GM06990 (cell line): ENCODE results near the gene TM7SF2.

ENCODE experiments used
- DNase-seq: peaks from one replicate; pipeline ENCODE4 v3.0.0-alpha.2; 2011; ENCODE audit not compliant: insufficient read length; ENCODE audit errors: extremely low read depth
- H3K27me3 ChIP-seq: replicated peaks from 2 replicates; pipeline ENCODE4 v1.6.0; 2011; ENCODE audit warnings: low read length; ENCODE audit not compliant: control insufficient read depth, insufficient read depth
- H3K36me3 ChIP-seq: 2 replicates; pipeline ENCODE4 v1.5.1; 2011; ENCODE audit warnings: low read length; ENCODE audit not compliant: control insufficient read depth, insufficient read depth
- H3K4me3 ChIP-seq: replicated peaks from 2 replicates; pipeline ENCODE4 v1.5.1; 2011; ENCODE audit warnings: low read depth, mild to moderate bottlenecking, control low read depth, low read length
- TF ChIP-seq, protein P1 (sequence below): IDR thresholded peaks from 2 replicates; pipeline ENCODE4 v1.5.1; 2011; ENCODE audit warnings: low read length, control low read depth, mild to moderate bottlenecking, inconsistent platforms; ENCODE audit not compliant: insufficient read depth, poor library complexity, severe bottlenecking

Gene TM7SF2

DNA sequence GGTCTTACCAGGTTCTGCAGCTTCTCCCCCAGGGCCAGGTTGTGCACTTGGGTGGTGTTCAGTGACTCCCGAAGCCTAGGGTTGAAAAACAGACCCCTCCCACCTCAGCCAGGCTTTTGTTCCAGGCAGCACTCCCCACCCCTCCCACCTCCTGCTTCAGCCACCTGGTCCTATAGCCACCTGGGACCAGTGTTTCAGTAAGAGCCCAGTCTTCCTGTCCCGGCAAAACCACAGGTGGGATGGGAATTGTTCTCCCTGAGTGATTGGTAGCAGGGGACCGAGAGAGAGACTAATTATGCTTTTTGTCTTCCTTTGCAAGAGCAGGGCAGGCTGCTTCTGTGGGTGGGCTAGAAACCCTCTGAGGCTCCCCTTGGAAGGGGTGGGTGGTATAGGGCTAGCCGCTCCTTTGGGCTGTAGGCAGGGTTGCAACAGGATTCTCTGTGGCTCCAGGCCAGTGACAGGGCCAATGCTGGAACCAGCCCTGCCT lies 44.8 kb upstream of the TM7SF2 start:
- Histone ChIP-seq H3K36me3 (no peaks in the 10 kb centered on the region), H3K27me3 (no peaks in the 10 kb centered on the region), H3K4me3 (no peak overlapping the region)
- DNase-seq: no peak
- TF ChIP-seq, protein P1, sequence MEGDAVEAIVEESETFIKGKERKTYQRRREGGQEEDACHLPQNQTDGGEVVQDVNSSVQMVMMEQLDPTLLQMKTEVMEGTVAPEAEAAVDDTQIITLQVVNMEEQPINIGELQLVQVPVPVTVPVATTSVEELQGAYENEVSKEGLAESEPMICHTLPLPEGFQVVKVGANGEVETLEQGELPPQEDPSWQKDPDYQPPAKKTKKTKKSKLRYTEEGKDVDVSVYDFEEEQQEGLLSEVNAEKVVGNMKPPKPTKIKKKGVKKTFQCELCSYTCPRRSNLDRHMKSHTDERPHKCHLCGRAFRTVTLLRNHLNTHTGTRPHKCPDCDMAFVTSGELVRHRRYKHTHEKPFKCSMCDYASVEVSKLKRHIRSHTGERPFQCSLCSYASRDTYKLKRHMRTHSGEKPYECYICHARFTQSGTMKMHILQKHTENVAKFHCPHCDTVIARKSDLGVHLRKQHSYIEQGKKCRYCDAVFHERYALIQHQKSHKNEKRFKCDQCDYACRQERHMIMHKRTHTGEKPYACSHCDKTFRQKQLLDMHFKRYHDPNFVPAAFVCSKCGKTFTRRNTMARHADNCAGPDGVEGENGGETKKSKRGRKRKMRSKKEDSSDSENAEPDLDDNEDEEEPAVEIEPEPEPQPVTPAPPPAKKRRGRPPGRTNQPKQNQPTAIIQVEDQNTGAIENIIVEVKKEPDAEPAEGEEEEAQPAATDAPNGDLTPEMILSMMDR: no peak

DNA sequence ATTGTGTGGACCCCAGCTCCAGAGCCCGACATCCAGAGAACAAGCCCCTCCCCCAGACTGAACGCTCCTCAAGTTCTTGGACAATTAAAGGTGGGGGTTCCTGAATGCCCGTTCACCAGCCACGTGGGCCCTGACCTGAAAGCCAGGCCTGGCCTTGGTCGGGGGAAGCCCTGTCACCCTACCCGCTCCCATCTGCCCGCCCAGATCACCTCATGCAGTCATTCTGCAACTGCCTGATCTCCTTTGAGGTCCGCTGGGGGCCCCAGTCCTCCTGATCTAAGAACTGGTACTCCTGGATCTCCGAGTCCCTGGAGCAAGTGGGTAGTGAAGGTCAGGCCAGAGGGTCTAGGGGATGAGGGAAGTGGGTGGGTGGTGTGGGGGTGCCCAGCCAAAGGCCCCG lies 44.2 kb upstream of the TM7SF2 start:
- TF ChIP-seq, protein P1: no peak
- Histone ChIP-seq H3K4me3 (no peak overlapping the region), H3K36me3 (no peaks in the 10 kb centered on the region), H3K27me3 (no peaks in the 10 kb centered on the region)
- DNase-seq: peak; percentile 60

DNA sequence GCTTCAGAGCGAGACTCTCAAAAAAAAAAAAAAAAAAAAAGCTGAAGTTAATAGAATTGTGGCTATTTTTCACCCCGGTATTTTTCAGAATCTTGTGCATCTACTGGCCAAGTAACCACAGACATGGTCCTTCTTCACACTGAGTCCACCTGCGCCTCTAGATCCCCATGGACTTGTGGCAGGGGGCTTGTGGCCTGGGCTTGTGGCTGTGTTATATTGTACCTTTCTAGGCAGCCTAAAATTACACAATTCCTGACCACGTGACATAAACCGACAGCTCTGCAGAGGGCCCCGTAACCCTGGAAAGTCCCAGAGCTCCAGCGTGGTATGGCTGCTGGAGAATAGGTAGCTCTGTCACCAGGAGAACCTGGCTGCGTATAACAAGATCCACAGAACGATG lies 42.5 kb upstream of the TM7SF2 start:
- no peaks in the 10 kb centered on the region for H3K27me3 ChIP-seq
- TF ChIP-seq, protein P1: no peak
- no peaks in the 10 kb centered on the region for H3K36me3 ChIP-seq
- DNase-seq: no peak
- H3K4me3 ChIP-seq: no peak overlapping the region

DNA sequence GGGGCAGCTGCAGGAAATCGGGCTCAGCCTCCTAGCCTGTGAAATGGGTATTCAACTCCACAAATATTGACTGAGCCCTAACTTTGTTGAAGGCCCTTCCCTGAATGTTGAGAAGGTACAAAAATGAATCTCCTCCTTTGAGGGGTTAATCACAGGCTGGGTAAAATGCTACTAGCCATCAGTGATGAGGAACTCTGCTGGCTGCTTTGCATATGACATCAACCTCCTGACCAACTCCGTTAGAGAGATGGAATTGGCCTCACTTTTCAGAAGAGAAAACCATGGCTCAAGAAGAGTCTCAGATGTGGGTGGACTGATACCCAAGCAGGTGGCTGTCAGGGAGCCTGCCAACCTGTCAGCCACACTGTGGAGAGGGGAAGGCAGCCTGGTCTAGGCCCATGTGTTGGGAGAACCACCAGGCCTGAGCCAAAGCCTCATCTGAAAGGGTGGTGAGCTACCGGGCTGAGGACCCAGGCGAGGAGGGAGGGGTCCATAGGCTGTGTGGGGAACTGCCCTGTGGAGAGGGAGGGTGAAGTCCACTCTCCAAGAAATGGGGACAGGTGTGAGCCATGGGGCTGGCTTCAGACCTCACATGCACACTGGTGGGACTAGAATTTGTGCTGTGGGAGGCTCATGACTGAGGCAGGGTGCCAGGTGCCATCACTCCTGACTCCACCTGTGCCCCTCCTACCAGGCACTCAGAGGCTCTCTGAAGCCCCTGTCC lies 39.6 kb upstream of the TM7SF2 start:
- TF ChIP-seq, protein P1: no peak
- no peak for DNase-seq
- Histone ChIP-seq H3K27me3 (no peaks in the 10 kb centered on the region), H3K36me3 (peaks cover 3% of the 10 kb centered on the region), H3K4me3 (no peak overlapping the region)

DNA sequence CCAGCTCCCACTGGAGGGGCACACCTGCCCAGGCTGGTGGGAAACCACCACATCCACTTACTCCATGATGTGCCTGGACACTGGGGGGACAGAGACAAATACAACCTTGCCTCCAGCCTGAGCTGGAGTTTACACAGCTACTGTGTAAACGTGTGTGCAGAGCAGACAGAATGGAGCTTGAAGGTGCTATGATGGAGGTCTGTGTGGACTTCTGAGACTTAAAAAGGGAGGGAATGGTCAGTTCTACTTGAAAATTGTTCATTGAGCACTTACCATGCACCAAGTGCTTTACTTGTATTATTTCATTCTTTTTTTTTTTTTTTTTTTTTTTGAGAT lies 39.1 kb upstream of the TM7SF2 start:
- DNase-seq: no peak
- Histone ChIP-seq H3K4me3 (no peak overlapping the region), H3K36me3 (peaks cover 7% of the 10 kb centered on the region), H3K27me3 (no peaks in the 10 kb centered on the region)
- TF ChIP-seq, protein P1: no peak

DNA sequence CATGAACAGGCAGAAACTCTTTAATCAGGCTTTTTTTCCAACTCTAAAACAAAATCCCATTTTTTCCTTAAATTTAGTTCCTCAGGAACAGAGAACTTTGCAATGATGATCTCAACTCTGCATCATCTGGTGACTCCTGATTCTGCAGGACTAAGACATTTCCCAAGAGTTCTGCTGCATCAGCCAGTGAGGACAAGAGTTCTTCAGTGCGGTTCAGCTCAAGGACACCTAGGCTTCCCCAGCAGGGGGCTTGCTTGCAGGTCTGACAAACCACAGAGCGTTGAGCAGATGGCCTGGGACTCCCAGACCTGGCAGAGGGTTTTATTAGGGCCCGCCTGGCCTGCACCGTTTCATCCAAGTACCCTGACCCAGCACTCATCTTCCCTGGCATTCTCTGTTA lies 34.2 kb upstream of the TM7SF2 start:
- no peak for DNase-seq
- H3K4me3 ChIP-seq: no peak overlapping the region
- TF ChIP-seq, protein P1: no peak
- H3K27me3 ChIP-seq: no peaks in the 10 kb centered on the region
- peaks cover 17% of the 10 kb centered on the region for H3K36me3 ChIP-seq
